Cardiac septum (tissue), 1 donor: ENCODE measurements around the gene TSPEAR. TPM values are rescaled to one million over a fixed set of nuclear protein-coding genes. Genes with fewer than 3 reads are reported as not detected.
"Not testable (repeated sequence)": the region's sequence is repeated elsewhere in the genome, so short reads cannot be mapped to it uniquely, and the experiment has no call there.

ENCODE experiments used
- DNase-seq: peaks from one replicate; pipeline ENCODE4 v3.0.0-alpha.2; 2020; ENCODE audit warnings: low spot score
- intact Hi-C: fragments of 100-400 bp; cut with DNase I; formaldehyde crosslinking; loops from one replicate; pipeline ENCODE4 v1.14.0; 2022
- total RNA-seq: library from RNA; stranded (reverse); fragmentation: NEBNext Ultra II Directional; extraction: Animal tissue kit (Norgen Biotek cat#: 25700); gene quantifications from one replicate; pipeline ENCODE4 v1.2.1, GENCODE V29; 2021
- donor health status: DM: no; HTN: no; CAD: no.

TSPEAR gene
- total RNA-seq, 1 donor from 2014 or later = not detected

DNA sequence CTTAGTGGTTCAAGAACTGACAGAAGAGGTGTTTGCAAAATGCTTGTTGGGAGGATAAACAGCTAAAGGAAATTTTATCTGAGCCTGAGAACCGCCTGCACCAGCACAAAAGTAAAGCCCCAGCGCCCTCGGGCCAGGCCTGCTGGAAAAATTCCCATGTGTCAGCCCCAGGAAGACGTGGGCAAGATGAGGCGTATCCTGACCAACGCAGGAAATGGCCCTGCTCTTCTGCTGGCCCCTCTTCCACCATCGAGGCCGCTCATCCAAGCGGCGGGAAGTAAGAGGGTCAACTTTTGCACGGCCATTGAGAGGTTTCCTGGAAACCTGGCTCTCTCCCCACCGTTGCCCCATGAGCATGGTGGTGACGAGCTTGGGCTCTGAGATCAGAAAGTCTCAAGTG, 216.4 kb downstream of the TSPEAR start:
- intact Hi-C loops = no loop called here
- DNase-seq = no peak

DNA sequence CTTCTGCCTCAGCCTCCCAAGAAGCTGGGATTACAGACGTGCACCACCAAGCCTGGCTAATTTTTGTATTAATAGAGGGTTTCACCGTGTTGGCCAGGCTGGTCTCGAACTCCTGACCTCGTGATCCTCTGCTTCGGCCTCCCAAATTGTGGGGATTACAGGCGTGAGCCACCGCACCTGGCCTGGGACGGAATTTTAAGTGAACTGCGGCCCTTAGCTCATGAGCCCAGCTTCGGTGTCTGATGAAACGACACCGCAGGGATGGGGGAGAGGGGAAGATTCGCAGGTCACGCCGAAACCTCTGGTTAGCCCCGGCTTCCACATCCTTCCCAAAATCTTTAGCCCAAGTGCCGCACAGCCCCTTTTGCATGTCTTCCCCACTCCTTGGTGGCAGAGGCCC, 217.0 kb downstream of the TSPEAR start:
- intact Hi-C loops = no loop called here
- DNase-seq = no peak

DNA sequence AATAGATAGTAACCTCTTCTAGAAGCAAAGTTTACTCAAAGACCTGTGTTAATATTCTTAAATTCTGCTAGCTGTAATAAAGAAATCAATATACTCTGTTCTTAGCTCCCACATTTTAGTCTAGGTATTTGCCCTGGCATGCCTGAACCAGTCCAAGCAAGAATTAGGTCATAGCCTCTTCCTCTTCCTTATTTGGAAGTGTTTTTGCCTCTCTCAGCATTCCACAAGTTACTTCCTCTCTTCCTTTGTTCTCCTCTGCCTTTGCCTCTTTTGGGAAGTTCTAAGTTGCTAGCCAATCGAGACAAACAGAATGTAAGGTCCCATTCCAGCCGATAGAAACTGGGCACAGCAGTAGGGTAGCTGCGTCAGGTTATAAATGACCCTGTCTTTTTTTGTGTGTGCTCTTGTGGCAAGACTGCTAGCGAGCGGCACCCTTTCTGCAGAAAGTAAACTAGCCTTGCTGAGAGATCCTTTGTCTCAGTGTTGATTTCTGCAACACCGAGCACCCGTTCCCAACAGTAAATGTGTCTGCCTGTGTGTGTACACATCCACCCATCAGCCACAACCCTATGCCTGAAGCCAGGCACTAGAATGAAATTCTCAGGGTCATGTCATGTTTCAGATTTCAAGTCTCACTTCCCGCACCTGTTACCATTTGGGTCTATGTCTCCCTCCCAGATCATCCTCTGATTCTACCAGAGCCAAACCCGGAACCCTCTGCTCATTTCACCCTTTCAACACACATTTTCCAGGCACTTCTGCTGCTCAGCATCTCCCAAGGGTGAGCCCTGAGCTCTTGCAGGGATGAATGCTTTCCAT, 218.6 kb downstream of the TSPEAR start:
- intact Hi-C loops = no loop called here
- no peak for DNase-seq

DNA sequence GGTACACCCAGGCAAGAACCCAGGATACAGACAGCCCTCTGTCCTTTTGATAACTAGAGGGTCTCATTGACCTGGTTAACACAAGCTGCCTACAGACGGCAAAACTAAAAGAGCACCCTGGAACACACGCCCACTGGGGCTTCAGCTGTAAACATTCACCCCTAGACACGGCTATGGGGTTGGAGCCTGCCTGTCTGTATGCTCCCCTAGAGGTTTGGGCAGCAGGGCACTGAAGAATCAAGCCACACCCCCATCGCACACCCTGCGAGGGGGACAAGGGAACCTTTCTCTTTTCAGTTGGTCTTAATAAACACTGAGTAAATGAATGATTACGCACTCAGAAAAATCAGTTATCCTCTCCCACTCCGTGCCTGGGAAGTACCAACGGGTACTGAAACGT, 220.6 kb downstream of the TSPEAR start:
- intact Hi-C loops = no loop called here

DNA sequence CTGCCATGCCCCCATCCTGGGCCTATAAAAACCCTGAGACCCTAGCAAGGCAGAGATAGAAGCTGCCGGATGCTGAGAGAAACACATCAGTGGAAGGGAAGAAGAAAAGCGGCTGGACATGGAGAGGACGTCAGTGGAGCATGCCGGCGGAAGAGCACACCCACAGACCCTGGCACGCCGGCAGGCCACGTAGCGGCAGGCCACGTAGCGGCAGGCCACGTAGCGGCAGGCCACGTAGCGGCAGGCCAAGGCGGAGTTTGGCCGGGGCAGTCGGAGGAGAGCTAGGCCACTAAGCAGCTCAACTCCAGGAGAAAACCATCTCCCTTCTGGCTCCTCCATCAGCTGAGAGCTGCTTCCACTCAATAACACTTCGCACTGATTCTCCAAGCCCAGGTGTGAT, 221.0 kb downstream of the TSPEAR start:
- no peak for DNase-seq
- intact Hi-C loops = no loop called here

More for the DNA sequence above, 220.6 kb downstream of the TSPEAR start:
- no peak for DNase-seq

DNA sequence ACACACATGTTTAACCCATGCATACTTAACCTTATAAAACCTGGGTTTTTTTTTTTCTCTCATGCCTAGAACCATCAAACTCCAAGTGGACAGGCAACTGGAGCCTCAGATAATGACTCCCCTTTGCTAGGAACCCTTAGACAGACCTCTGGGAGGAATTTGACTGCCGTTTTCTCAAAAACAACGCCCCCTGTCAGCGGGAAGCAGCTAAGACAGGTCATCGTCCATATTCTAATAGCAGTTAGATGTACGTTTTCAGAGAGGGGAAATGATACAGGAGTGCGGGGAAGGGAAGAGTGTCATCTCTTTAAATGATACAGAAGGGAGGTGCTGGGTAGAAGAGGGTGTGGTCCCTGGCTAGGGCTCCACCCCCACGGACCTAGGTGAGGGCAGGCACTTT, 221.4 kb downstream of the TSPEAR start:
- intact Hi-C loops = no loop called here
- DNase-seq = no peak

DNA sequence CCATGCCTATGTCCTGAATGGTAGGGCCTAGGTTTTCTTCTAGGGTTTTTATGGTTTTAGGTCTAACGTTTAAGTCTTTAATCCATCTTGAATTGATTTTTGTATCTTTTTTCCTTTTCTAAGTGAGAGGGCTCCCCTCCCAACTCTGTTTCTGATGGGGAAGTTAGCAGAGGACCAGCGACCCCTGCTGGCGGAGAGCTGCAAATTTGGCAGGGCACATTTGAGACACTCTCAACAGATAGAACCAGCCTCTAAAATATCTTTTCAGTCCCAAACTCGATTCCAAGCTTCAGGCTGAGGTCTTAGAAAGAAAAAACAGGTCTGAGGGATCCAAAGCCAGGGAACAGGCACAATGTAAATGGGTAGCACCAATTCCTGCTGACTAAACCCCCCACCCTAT, 223.5 kb downstream of the TSPEAR start:
- intact Hi-C loops = no loop called here
- DNase-seq = no peak

DNA sequence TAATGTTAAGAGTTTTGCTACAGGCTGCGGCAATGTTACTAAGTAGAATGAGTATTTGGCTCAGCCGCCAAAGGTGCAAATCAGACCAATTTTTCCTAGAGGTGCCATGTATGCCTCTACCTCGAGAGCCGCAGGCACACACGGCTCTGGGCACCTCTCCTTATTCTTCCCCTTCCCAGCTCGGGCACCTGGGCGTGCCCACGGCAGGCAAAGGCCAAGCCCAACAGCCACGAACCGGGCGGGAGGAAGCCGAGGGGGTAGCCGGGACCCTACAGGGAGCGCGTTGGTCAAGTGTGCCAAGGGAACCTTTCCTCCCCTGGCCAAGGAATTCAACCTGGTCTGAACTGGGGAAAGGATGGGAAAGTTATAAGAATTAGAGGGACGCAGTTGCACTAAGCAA, 225.1 kb downstream of the TSPEAR start:
- DNase-seq = no peak
- intact Hi-C loops = no loop called here

DNA sequence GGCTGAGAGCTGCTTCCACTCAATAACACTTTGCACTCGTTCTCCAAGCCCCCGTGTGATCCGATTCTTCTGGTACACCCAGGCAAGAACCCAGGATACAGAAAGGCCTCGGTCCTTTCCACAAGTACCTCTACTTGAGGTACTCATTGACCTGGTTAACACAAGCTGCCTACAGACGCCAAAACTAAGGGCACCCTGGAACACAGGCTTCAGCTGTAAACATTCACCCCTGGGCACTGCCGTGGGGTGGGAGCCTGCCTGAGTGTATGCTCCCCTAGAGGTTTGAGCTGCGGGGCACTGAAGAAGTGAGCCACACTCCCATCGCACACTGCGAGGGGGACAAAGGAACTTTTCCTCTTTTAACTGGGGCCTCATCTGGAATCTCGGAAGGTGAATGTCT, 225.6 kb downstream of the TSPEAR start:
- DNase-seq = no peak
- intact Hi-C loops = no loop called here

DNA sequence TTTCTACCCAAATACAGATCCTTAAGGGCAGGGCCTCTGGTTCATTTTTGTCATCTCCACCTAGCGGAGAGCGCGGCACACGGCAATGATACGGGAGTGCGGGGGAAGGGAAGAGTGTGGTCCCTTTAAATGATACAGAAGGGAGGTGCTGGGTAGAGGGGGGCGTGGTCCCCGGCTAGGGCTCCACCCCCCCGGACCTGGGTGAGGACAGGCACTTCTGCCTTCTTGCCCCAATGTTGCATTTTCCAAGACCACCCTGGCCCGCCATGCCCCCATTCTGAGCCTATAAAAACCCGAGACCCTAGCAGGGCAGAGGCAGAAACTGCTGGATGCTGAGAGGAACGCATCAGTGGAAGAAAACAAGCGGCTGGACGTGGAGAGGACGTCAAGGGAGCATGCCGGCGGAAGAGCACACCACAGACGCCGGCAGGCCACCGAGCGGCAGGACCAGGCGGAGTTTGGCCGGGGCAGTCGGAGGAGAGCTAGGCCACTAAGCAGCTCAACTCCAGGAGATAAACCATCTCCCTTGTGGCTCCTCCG, 226.0 kb downstream of the TSPEAR start:
- intact Hi-C loops = no loop called here
- DNase-seq = no peak

DNA sequence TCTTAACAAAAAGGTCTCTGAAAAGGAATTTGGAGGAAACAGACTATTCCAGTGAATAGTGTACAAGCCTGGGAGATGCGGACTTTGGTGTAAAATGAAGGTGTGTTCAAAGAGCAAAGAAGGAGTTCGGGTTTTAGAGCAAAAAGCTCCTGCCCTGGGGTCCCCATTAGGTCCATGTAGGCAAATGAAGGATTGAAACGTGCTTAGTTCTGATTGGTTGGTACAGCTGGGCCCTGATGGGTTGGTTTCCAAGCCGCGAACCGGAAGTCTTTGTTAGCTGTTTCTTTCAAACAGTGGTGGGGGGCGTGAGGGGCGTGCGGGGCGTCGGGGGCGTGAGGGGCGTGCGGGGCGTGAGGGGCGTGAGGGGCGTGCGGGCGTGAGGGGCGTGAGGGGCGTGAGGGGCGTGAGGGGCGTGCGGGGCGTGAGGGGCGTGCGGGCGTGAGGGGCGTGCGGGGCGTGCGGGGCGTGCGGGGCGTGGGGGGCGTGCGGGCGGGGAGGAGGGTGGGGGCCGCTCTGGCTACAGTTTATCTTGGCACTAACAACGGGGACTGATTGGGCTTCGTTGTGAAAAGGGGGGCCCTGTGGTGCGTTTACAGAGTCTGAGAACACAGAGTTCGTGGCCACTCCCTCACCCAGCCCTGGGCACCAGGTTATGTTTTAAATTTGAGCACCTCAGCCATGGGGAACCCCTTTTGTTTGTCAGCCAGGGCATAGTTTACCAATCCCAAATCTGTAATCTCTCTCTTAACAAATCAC, 226.7 kb downstream of the TSPEAR start:
- intact Hi-C loops = no loop called here
- no peak for DNase-seq

DNA sequence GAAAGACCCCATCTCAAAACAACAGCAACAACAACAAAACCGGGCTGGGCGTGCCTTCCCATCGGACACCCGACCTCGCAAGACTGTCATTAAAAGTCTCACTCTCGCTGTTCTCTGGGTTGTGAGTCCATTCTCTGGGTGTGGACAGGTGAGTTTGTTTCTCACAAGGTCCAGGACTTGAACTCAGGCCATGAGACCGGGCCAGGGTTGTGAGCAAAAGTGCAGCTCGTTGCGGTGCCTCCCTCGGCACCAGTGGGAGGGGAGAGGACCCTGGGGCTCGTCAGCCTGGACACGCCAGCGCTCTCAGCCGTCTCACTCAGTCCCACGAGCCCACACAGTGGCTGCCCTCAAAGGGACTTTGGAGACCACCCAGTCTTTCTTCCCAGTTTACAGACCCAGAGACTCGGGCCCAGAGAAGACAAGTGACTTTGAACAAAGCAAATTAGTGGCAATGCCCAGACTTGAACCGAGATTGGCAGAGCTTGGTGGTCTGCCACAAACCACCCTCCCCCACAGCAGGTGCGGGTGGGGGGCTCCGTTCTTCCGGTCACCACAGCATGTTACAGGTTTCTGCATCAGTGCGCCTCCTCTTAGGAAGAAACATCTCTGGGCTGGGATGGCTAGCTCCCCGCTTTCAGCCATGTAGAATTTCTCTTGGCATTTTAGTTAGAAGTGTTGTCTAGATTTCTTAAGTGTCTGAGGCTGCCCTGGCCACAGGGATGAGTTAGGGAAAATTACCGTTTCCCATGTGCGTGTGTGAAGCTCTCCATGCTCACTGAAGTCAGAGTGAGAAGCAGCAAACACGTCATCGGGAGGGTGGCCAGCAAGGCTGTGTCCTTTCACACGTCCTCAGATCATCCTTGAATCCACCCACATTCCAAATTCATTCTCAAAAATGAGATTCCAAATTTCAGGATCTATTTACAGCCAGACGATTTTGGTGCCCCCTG, 227.8 kb downstream of the TSPEAR start:
- DNase-seq = no peak
- intact Hi-C loops = no loop called here

DNA sequence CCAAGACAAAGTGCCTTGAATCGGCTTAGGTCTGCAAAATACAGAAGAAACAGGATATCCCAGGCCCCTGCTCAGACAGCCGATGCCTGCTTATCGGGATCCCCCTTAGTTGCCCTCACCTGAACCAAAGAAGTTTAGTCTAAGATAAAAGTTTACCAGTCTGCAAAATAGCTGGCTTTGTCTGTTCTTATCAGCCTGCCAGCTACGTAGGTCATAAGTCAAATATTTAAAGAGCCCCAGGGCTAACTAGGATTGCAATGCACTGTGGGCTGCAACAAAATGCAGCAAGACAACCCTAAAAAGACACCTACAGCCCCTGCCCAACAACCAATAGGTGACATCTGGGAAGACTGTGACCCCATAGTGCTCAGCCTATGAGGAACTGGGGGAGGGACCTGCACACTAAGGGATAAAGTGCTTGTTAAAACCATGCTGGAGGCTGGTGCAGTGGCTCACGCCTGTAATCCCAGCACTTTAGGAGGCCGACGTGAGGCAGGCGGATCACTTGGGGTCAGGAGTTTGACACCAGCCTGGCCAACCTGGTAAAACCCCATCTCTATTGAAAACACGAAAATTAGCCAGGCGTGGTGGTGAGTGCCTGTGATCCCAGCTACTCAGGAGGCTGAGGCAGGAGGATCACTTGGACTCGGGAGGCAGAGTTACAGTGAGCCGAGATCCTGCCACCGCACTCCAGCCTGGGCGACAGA, 228.6 kb downstream of the TSPEAR start:
- no peak for DNase-seq
- intact Hi-C loops = no loop called here

DNA sequence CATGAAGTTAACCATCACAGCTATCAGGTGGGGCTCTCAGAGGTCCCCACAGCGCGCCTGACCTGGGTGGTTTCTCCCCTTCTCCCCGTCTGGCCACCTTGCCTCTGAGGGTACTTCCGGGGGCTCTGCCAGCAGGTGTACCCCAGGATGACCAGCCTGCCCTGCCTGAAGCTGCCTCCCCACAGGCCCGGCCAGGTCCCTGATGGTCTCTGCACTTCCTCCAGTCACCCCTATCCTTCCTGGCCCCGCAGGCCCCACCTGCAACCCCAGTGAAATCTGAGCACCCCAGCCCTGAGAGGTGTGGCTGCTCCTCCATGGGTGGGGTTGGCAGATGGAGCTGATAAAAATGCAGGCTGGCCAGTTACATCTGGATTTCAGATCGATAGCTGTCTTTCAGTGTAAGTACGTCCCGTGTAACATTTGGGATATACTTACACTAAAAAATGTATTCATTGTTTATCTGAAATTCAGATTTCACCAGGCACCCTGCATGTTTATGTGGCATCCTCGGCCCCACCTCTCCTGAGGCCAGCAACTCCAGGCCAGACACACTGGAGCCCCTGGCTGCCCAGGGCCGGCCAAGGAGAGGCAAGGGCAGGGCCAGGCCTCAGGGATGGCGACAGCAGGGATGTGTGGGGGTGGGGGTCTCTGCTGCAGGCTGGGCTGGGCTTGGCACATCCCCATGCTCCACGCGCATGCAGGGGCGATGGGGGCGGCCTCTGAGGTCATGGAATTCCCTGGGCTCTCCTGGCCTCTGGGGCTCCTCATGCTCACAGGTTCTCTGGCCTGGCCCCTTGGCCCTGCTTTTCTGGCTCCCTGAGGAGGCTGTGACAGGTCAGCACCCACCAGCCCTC, 230.9 kb downstream of the TSPEAR start:
- no peak for DNase-seq
- intact Hi-C loops = no loop called here

DNA sequence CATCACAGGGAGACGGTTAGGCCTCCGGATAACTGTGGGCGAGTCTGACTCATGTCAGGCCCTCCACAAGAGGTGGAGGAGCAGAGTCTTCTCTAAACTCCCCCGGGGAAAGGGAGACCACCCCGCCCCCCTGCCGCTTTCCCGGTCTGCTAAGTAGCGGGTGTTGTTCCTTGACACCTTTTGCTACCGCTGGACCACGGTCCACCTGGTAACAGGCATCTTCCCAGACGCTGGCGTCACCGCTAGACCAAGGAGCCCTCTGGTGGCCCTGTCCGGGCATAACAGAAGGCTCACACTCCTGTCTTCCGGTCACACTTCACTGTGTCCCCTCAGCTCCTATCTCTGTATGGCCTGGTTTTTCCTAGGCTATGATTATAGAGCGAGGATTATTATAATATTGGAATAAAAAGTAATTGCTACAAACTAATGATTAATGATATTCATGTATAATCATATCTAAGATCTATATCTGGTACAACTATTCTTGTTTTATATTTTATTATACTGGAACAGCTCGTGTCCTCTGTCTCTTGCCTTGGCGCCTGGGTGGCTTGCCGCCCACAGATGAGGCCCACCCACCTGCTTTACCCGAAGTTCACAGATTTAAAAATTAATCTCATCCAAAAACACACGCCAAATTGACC, 231.7 kb downstream of the TSPEAR start:
- intact Hi-C loops, DNase-seq: not testable (repeated sequence)

DNA sequence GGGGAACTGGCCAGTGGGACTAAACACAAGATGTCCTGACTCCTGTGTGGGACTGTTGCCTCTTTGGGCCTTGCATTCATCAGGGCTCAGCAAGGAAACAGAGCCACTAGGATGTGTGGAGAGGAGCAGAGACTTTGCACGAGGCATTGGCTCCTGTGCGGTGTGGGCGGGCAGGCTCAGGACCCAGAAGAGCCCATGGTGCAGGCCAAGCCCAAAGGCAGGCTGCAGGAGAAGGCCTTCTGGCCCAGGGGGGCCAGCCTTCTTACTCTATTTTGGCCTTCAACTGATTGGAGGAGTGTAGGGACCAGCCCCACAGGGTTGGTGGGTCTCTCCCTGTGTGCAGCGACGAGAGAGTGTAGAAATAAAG, 232.6 kb downstream of the TSPEAR start:
- no peak for DNase-seq
- intact Hi-C loops = no loop called here

DNA sequence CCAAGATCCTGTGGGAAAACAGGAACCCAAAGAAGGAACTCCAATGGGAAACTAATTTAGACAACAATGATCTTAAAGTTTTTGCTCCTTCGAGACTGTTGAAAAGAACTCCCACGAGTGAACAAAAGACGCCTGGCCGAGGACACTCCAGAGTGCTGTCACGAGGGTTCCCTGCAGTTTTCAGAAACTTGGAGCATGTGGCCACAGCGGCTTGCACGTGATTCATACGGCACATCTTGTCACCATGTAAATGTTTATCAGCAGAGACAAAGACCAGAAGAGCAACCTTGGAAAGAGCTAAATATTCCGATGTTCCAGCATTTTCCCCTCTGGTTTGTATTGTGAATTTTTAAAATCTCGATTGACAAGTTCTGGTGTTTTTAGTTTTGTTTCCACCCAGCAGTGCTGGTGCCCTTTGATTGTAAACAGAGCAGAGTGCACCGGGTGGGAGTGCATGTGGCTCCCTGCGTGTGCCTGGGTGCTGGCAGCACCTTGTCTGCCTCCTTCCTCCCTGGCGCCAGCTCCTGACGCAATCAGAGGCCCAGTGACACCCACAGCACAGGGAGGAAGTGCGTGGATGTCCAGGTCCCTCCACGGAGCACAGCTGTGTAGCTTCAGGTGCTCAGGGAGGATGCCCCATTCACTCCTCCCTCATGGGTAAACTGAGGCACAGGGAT, 233.1 kb downstream of the TSPEAR start:
- no peak for DNase-seq
- intact Hi-C loops = no loop called here
